GM21786 (cell line): ENCODE data around the gene FAM171A2.
"Not testable (repeated sequence)": the region's sequence is repeated elsewhere in the genome, so short reads cannot be mapped to it uniquely, and the experiment has no call there.

Experiments
- ATAC-seq: cut with Tn5 transposase; IDR thresholded peaks from one replicate; pipeline ENCODE4 v1.9.1; 2021; ENCODE audit not compliant: unreplicated experiment

FAM171A2 gene

GRCh38 chr17:44347206-44348055, 16.2 kb downstream of the FAM171A2 start:
- ATAC-seq = not testable (repeated sequence)

GRCh38 chr17:44346064-44346844, 17.4 kb downstream of the FAM171A2 start:
- ATAC-seq = no peak

- ATAC-seq = peak; percentile 1
These were observed 18.1 kb downstream of the FAM171A2 start for GRCh38 chr17:44345454-44346026.

- ATAC-seq = peak; percentile 55
These were observed 18.7 kb downstream of the FAM171A2 start, which contains the start of gene GRN for GRCh38 chr17:44344939-44345453. TSS of gene GRN (plus strand) at chr17:44345302. CDS start at chr17:44349165, 3,863 bp downstream.

- ATAC-seq = no peak
These were observed 20.0 kb downstream of the FAM171A2 start for GRCh38 chr17:44343510-44344209.

GRCh38 chr17:44340553-44340952, 23.1 kb downstream of the FAM171A2 start:
- not testable (repeated sequence) for ATAC-seq

- ATAC-seq = no peak
These were observed 25.0 kb downstream of the FAM171A2 start for GRCh38 chr17:44338702-44339101.

GRCh38 chr17:44335968-44336367, 27.7 kb downstream of the FAM171A2 start:
- ATAC-seq = no peak

- no peak for ATAC-seq
These were observed 28.1 kb downstream of the FAM171A2 start for GRCh38 chr17:44335564-44335963.

GRCh38 chr17:44334727-44335126, 28.9 kb downstream of the FAM171A2 start:
- no peak for ATAC-seq

- no peak for ATAC-seq
These were observed 29.3 kb downstream of the FAM171A2 start for GRCh38 chr17:44334315-44334714.

- no peak for ATAC-seq
These were observed 30.3 kb downstream of the FAM171A2 start for GRCh38 chr17:44333371-44333770.

- no peak for ATAC-seq
These were observed 32.3 kb downstream of the FAM171A2 start for GRCh38 chr17:44331249-44331760.

- not testable (repeated sequence) for ATAC-seq
These were observed 33.4 kb downstream of the FAM171A2 start for GRCh38 chr17:44330263-44330662.

GRCh38 chr17:44329516-44329915, 34.1 kb downstream of the FAM171A2 start:
- not testable (repeated sequence) for ATAC-seq

- ATAC-seq = no peak
These were observed 35.8 kb downstream of the FAM171A2 start for GRCh38 chr17:44327715-44328449.

- ATAC-seq = peak; percentile 50
These were observed 36.7 kb downstream of the FAM171A2 start for GRCh38 chr17:44326861-44327444.

GRCh38 chr17:44324571-44325275, 38.9 kb downstream of the FAM171A2 start, which contains the start of gene SLC25A39:
TSS of gene SLC25A39 (minus strand) at chr17:44324823. CDS start at chr17:44323562, 1,261 bp downstream.
- ATAC-seq = peak; percentile 68
